CD4-positive, CD25-positive, alpha-beta regulatory T cell (primary cell): ENCODE data around the gene GPR142. TPM values are rescaled to one million over a fixed set of nuclear protein-coding genes. Genes with fewer than 3 reads are reported as not detected.

Experiments
- ATAC-seq, 2 donors: fragments of 150-1000 bp; cut with Tn5 transposase; one replicate each; pipeline ENCODE4 v1.10.0; 2021; ENCODE audit warnings: low read depth in 2 of 2, moderate number of reproducible peaks in 2 of 2, moderate library complexity in 1 of 2
- DNase-seq, 3 donors: peaks; one replicate each; pipeline versions ENCODE4 v3.0.0 to v3.0.0-alpha.2; 2012 to 2022; ENCODE audit warnings: mixed read lengths in 1 of 3
- H3K27ac ChIP-seq: one replicate; pipeline ENCODE4 v1.7.0; 2013; ENCODE audit warnings: mild to moderate bottlenecking, low read length; ENCODE audit not compliant: insufficient read depth, poor library complexity, severe bottlenecking
- H3K27me3 ChIP-seq: one replicate; pipeline ENCODE4 v1.7.0; 2013; ENCODE audit warnings: low read length; ENCODE audit not compliant: control insufficient read depth, insufficient read depth
- H3K36me3 ChIP-seq: one replicate; pipeline ENCODE4 v1.7.0; 2013; ENCODE audit warnings: mild to moderate bottlenecking, low read length, moderate library complexity; ENCODE audit not compliant: control insufficient read depth, insufficient read depth
- H3K4me1 ChIP-seq: 2 replicates; pipeline ENCODE4 v1.7.0; 2013; ENCODE audit warnings: mild to moderate bottlenecking, low read length; ENCODE audit not compliant: insufficient read depth, control insufficient read depth, poor library complexity, severe bottlenecking
- H3K4me3 ChIP-seq: one replicate; pipeline ENCODE4 v1.7.0; 2013; ENCODE audit warnings: low read depth, mild to moderate bottlenecking, low read length, moderate library complexity
- H3K9me3 ChIP-seq, 2 experiments: 1 replicate in 1 of 2; 2 replicates in 1 of 2; pipeline ENCODE4 v1.7.0; 2013; ENCODE audit warnings: low read length in 2 of 2, mild to moderate bottlenecking in 1 of 2, moderate library complexity in 1 of 2; ENCODE audit not compliant: control insufficient read depth in 2 of 2
- H3K27ac Mint-ChIP-seq, 3 donors: one replicate each; pipeline ENCODE4 v1.8.0; 2020 to 2022; ENCODE audit warnings: mild to moderate bottlenecking in 3 of 3, mixed read lengths in 3 of 3, moderate library complexity in 2 of 3
- H3K27me3 Mint-ChIP-seq: one replicate; pipeline ENCODE4 v1.8.0; 2022; ENCODE audit warnings: mild to moderate bottlenecking, mixed read lengths
- H3K36me3 Mint-ChIP-seq: one replicate; pipeline ENCODE4 v1.8.0; 2020; ENCODE audit warnings: mixed read lengths
- H3K4me1 Mint-ChIP-seq, 4 donors: one replicate each; pipeline ENCODE4 v1.8.0; 2020 to 2022; ENCODE audit warnings: mixed read lengths in 4 of 4, mild to moderate bottlenecking in 1 of 4
- H3K4me3 Mint-ChIP-seq, 4 donors: one replicate each; pipeline ENCODE4 v1.8.0; 2020 to 2022; ENCODE audit warnings: mild to moderate bottlenecking in 4 of 4, mixed read lengths in 4 of 4, moderate library complexity in 3 of 4
- H3K9me3 Mint-ChIP-seq, 7 donors: one replicate each; pipeline ENCODE4 v1.8.0; 2020 to 2022; ENCODE audit warnings: mixed read lengths in 7 of 7, mild to moderate bottlenecking in 3 of 7, moderate library complexity in 2 of 7
- polyA plus RNA-seq, 4 donors: library from polyadenylated mRNA; unstranded; fragments of 300-500 nt; fragmentation: Illumina TruSeq; gene quantifications; one replicate each; pipeline ENCODE4 v1.2.3, GENCODE V29; 2021
- total RNA-seq: library from RNA; stranded (reverse); gene quantifications from one replicate; pipeline ENCODE4 v1.2.3, GENCODE V29; 2022

The GPR142 gene
- total and polyA plus RNA-seq, 5 donors from 2014 or later, result not detected

- no peaks in the 10 kb centered on the region for H3K9me3 ChIP-seq
- H3K27ac ChIP-seq, result no peak overlapping the region
- Mint-ChIP-seq H3K27me3 (no peaks in the 10 kb centered on the region), H3K9me3 (no peaks in the 10 kb centered on the region), H3K27ac (no peak overlapping the region), H3K36me3 (no peaks in the 10 kb centered on the region), H3K4me1 (no peaks in the 10 kb centered on the region), H3K4me3 (no peak overlapping the region)
- no peaks in the 10 kb centered on the region for H3K27me3 ChIP-seq
- no peaks in the 10 kb centered on the region for H3K36me3 ChIP-seq
- H3K4me1 ChIP-seq, result no peaks in the 10 kb centered on the region
- H3K4me3 ChIP-seq, result no peak overlapping the region
- no peak for DNase-seq
- no peak for ATAC-seq
Observed at GRCh38 chr17:74414510-74414909, 47.2 kb downstream of the GPR142 start.

DNA sequence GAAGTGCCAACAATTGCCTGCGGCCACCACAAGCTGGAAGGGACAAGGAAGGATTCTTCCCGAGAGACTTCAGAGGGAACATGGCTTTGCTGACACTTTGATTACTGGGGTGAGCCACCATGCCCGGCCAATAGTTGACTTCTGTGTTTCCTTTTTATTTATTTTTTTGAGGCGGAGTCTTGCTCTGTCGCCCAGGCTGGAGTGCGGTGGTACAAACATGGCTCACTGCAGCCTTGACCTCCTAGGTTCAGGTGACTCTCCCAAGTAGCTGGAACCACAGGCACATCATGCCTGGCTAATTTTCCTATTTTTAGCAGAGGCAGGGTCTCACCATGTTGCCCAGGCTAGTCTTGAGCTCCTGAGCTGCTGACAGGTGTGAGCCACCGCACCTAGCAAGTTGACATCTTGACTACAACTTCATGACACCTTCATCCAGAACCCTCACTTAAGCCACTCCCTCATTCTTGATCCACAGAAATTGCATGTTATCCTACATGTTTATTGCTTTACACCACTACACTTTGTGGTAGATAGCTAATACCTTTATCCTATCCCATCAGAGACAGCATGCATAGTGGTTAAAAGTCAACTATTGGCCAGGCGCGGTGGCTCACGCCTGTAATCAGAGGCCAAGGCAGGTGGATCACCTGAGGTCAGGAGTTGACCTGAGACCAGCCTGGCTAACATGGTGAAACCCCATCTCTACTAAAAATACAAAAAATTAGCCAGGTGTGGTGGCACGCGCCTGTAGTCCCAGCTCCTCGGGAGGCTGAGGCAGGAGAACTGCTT lies 48.5 kb downstream of the GPR142 start:
- Mint-ChIP-seq H3K27ac (no peak overlapping the region), H3K36me3 (no peaks in the 10 kb centered on the region), H3K27me3 (no peaks in the 10 kb centered on the region), H3K4me3 (no peak overlapping the region), H3K9me3 (no peaks in the 10 kb centered on the region), H3K4me1 (no peaks in the 10 kb centered on the region)
- H3K27me3 ChIP-seq, result no peaks in the 10 kb centered on the region
- no peak for DNase-seq
- H3K4me1 ChIP-seq, result no peaks in the 10 kb centered on the region
- H3K36me3 ChIP-seq, result no peaks in the 10 kb centered on the region
- H3K9me3 ChIP-seq, result no peaks in the 10 kb centered on the region
- no peak for ATAC-seq
- no peak overlapping the region for H3K27ac ChIP-seq
- no peak overlapping the region for H3K4me3 ChIP-seq

DNA sequence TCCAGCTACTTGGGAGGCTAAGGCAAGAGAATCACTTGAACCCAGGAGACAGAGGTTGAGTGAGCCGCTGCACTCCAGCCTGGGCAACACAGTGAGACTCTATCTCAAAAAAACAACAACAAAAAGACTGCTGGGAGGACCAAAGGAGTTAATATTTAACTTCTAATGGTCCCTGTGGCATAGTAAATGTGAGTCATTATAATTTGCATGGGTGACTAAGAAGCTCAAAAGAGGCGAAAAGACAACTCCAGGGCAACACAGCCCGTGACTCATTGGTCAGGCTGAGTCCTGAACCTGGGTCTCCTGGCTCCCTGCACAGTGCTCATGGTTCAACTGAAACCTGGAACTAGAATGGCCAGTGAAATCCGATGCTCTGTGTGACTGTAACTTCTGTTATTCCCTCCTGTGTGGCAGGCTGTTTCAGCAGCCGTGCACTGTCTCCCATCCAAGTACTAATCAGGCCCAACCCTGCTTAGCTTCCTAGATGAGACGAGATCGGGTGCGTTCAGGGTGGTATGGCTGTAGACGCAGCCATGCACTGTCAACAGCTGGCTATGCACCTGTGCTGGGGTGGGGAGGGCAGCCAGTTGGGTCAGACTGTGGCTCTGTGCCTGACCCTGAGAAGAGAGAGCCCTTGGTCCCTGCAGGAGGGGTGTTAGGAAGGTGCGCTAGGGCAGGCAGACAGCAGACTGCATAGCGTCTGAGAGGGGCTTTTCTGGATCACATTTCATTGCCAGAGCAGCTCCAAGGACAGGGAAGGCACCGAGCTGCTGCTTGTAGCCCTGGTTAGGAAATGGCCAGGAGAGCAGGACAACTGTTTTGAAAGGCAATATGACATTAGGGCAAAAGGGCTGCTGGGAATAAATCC lies 50.1 kb downstream of the GPR142 start:
- no peaks in the 10 kb centered on the region for H3K36me3 ChIP-seq
- H3K27ac ChIP-seq, result no peak overlapping the region
- H3K4me3 ChIP-seq, result no peak overlapping the region
- no peak overlapping the region for H3K4me3 Mint-ChIP-seq
- DNase-seq (no peak), ATAC-seq (no peak)
- H3K9me3 ChIP-seq, result no peaks in the 10 kb centered on the region
- H3K4me1 ChIP-seq, result no peaks in the 10 kb centered on the region
- H3K27ac Mint-ChIP-seq, result no peak overlapping the region
- H3K27me3 ChIP-seq, result no peaks in the 10 kb centered on the region
- no peaks in the 10 kb centered on the region for H3K27me3 Mint-ChIP-seq
- H3K4me1 Mint-ChIP-seq, result no peaks in the 10 kb centered on the region
- no peaks in the 10 kb centered on the region for H3K36me3 Mint-ChIP-seq
- no peaks in the 10 kb centered on the region for H3K9me3 Mint-ChIP-seq

DNA sequence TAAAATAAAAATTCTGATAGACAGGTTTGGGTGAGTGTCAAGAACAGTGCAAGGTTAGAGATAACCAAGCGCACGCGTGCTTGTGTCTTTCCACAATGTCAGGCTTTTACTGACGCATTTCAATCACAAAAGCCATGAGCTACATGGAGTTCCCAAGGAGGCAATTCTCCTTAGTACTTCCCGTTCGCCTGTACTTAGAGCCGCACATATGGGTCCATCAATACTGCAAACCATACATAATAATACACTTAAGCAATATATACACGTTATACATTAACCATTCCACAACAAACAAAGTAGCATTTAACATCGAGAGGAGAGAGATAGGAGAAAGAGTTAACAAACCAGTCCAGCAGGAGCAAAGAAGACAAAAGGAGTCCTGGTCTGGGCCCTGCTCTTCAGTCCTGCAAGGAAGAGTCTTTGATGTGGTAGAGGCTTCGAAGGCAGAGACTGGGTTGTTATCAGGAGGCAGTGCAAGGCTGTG lies 52.7 kb downstream of the GPR142 start:
- Mint-ChIP-seq H3K4me3 (no peak overlapping the region), H3K36me3 (no peaks in the 10 kb centered on the region), H3K9me3 (peaks cover 0 to 1% (median 0%) of the 10 kb centered on the region in 7 donors), H3K27ac (no peak overlapping the region), H3K4me1 (no peaks in the 10 kb centered on the region), H3K27me3 (no peaks in the 10 kb centered on the region)
- no peak overlapping the region for H3K27ac ChIP-seq
- no peak for DNase-seq
- no peaks in the 10 kb centered on the region for H3K9me3 ChIP-seq
- no peak overlapping the region for H3K4me3 ChIP-seq
- H3K27me3 ChIP-seq, result no peaks in the 10 kb centered on the region
- no peak for ATAC-seq
- H3K4me1 ChIP-seq, result no peaks in the 10 kb centered on the region
- no peaks in the 10 kb centered on the region for H3K36me3 ChIP-seq

Other genes with a start within 250 kb of the GPR142 start
- gene RPL38, start 163.8 kb upstream of the GPR142 start, total RNA-seq, result 1,316 TPM
- gene RPL38, start 163.8 kb upstream of the GPR142 start, polyA plus RNA-seq, result 1,000 to 10,000 TPM; 1,826 to 2,253 (median 2,137) TPM
- 23.3 TPM for gene TTYH2, start 153.9 kb upstream of the GPR142 start, total RNA-seq
- 10 to 100 TPM in 2 of 4 donors, 1 to 10 TPM in 2; 6.7 to 13.8 (median 9.9) TPM for gene TTYH2, start 153.9 kb upstream of the GPR142 start, polyA plus RNA-seq
- 1.5 TPM for gene DNAI2, start 93.3 kb upstream of the GPR142 start, total RNA-seq
- gene DNAI2, start 93.3 kb upstream of the GPR142 start, polyA plus RNA-seq, result under 1 TPM in 2 of 4 donors, not detected in 2; 0.10 to 0.23 TPM
- gene KIF19, start 41.3 kb upstream of the GPR142 start, total RNA-seq, result 1.8 TPM
- 1 to 10 TPM; 1.2 to 1.7 (median 1.3) TPM for gene KIF19, start 41.3 kb upstream of the GPR142 start, polyA plus RNA-seq
- not detected for gene BTBD17, start 5.6 kb upstream of the GPR142 start, total RNA-seq
- under 1 TPM in 1 of 4 donors, not detected in 3; 0.09 TPM for gene BTBD17, start 5.6 kb upstream of the GPR142 start, polyA plus RNA-seq
- not detected for gene GPRC5C, start 64.6 kb downstream of the GPR142 start, total RNA-seq
- gene GPRC5C, start 64.6 kb downstream of the GPR142 start, polyA plus RNA-seq, result not detected
- gene CD300A, start 99.1 kb downstream of the GPR142 start, total RNA-seq, result 4.8 TPM
- gene CD300A, start 99.1 kb downstream of the GPR142 start, polyA plus RNA-seq, result 1 to 10 TPM in 3 of 4 donors, under 1 TPM in 1; 0.39 to 3.0 (median 2.1) TPM
- gene CD300LB, start 164.0 kb downstream of the GPR142 start, total RNA-seq, result not detected
- gene CD300LB, start 164.0 kb downstream of the GPR142 start, polyA plus RNA-seq, result not detected
- gene CD300C, start 178.6 kb downstream of the GPR142 start, total RNA-seq, result not detected
- under 1 TPM in 1 of 4 donors, not detected in 3; 0.15 TPM for gene CD300C, start 178.6 kb downstream of the GPR142 start, polyA plus RNA-seq
- not detected for gene CD300H, start 200.0 kb downstream of the GPR142 start, total RNA-seq
- under 1 TPM in 1 of 4 donors, not detected in 3; 0.37 TPM for gene CD300H, start 200.0 kb downstream of the GPR142 start, polyA plus RNA-seq
- not detected for gene CD300LD, start 224.8 kb downstream of the GPR142 start, total RNA-seq
- gene CD300LD, start 224.8 kb downstream of the GPR142 start, polyA plus RNA-seq, result not detected